Kidney epithelial cell (primary cell): ENCODE data around the gene LMAN1. TPM values are rescaled to one million over a fixed set of nuclear protein-coding genes. Genes with fewer than 3 reads are reported as not detected.

Source experiments
- DNase-seq: peaks from one replicate; pipeline ENCODE4 v3.0.0-alpha.2; 2010; ENCODE audit warnings: low read depth
- H3K27me3 ChIP-seq: 2 replicates; pipeline ENCODE4 v1.6.0; 2011; ENCODE audit warnings: low read length; ENCODE audit not compliant: control insufficient read depth, insufficient read depth
- H3K36me3 ChIP-seq: 2 replicates; pipeline ENCODE4 v1.5.1; 2011; ENCODE audit warnings: low read length; ENCODE audit not compliant: control insufficient read depth, insufficient read depth
- H3K4me3 ChIP-seq: 2 replicates; pipeline ENCODE4 v1.5.1; 2011; ENCODE audit warnings: low read depth, mild to moderate bottlenecking, control low read depth, low read length
- CTCF ChIP-seq: IDR thresholded peaks from 2 replicates; pipeline ENCODE4 v1.5.1; 2011; ENCODE audit warnings: mild to moderate bottlenecking, moderate library complexity, low read length, control low read depth, inconsistent platforms; ENCODE audit not compliant: insufficient read depth, poor library complexity, severe bottlenecking
- total RNA-seq: library from RNA; depleted of rRNA; stranded (reverse); fragments of >200 nt; gene quantifications from 2 replicates; pipeline ENCODE4 v1.2.3, GENCODE V29; 2015

The LMAN1 gene
- total RNA-seq, 1 donor from 2014 or later, result 118 TPM

- TF ChIP-seq CTCF, result no peak
- DNase-seq, result no peak
- Histone ChIP-seq H3K27me3 (peaks cover 11% of the 10 kb centered on the region), H3K36me3 (no peaks in the 10 kb centered on the region), H3K4me3 (no peak overlapping the region)
These were observed 60.2 kb downstream of the LMAN1 start for GRCh38 chr18:59298871-59299270.

GRCh38 chr18:59293317-59293716 is 65.7 kb downstream of the LMAN1 start:
- H3K27me3 ChIP-seq, result peaks cover 16% of the 10 kb centered on the region

GRCh38 chr18:59286341-59286740 is 72.7 kb downstream of the LMAN1 start:
- H3K36me3 ChIP-seq, result no peaks in the 10 kb centered on the region

More at GRCh38 chr18:59293317-59293716, 65.7 kb downstream of the LMAN1 start:
- no peak for DNase-seq
- H3K4me3 ChIP-seq, result no peak overlapping the region
- H3K36me3 ChIP-seq, result no peaks in the 10 kb centered on the region
- TF ChIP-seq CTCF, result no peak

GRCh38 chr18:59282341-59282740 is 76.7 kb downstream of the LMAN1 start:
- Histone ChIP-seq H3K36me3 (no peaks in the 10 kb centered on the region), H3K27me3 (peaks cover 16% of the 10 kb centered on the region), H3K4me3 (no peak overlapping the region)
- DNase-seq, result no peak
- TF ChIP-seq CTCF, result no peak

More at GRCh38 chr18:59286341-59286740, 72.7 kb downstream of the LMAN1 start:
- peaks cover 6% of the 10 kb centered on the region for H3K27me3 ChIP-seq
- DNase-seq, result no peak
- no peak for TF ChIP-seq CTCF
- no peak overlapping the region for H3K4me3 ChIP-seq

- H3K27me3 ChIP-seq, result peaks cover 33% of the 10 kb centered on the region
- H3K4me3 ChIP-seq, result no peak overlapping the region
These were observed 79.3 kb downstream of the LMAN1 start for GRCh38 chr18:59279722-59280121.

More at GRCh38 chr18:59279722-59280121, 79.3 kb downstream of the LMAN1 start:
- TF ChIP-seq CTCF, result no peak
- DNase-seq, result no peak
- H3K36me3 ChIP-seq, result no peaks in the 10 kb centered on the region
